Measurements from ENCODE around the gene ATAT1.

ATAT1 gene

DNA sequence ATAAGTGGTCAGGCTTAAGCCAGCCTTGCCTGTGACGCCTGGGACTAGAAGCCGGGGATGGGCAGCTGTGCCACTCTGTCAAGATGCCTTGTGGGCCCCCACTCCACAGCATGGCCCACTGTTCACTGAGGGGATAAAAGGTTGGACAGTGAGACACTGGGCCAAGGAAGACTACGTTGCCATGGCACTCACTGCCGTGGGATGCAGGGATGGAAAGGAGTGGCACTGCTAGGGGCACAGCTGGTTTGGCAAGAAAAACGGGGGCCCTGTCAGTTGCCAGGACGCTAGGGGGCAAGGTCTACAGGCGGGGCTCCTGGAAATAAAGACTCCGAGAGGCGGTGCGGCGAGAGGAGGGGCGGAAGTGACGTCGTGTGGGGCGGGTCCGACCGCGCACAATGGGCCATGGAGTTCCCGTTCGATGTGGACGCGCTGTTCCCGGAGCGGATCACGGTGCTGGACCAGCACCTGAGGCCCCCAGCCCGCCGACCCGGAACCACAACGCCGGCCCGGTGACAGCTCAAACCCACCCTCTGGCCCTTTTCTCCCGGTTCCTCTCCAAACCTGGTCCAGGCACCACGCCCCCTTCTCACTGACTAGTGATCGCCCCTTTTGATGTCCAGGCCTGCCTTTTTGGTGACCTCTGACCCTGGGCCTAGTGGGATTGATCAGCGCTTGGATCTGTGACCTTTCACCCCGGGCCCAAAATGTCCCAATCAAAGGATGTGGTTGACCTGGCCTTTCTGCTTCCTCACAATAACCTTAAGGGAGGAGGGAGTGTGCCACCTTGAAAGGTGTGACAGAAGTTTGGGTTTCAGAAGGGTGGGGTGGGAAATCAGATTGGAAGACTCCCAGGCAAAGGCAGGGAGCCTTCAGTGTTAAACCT, at the start of gene ATAT1:
Gene ATAT1 (plus strand): TSS at position 391 of the 883 bp plus-strand sequence.
- peak; percentile 46 for DNase-seq

DNA sequence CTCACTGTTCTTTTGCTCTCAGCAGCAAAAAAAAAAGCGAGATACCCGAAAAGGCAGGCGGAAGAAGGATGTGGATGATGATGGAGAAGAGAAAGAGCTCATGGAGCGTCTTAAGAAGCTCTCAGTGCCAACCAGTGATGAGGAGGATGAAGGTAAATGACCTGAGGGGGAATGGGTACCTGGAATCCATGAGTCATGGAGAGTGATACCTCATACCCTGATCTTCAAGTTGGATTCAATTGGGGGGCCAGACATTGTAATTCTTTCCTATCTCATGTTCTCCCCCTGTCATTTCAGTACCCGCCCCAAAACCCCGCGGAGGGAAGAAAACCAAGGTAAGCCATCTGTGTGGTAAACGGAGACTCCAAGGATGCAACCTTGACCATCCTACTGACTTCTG, 48.6 kb upstream of the ATAT1 start:
- DNase-seq: no peak

DNA sequence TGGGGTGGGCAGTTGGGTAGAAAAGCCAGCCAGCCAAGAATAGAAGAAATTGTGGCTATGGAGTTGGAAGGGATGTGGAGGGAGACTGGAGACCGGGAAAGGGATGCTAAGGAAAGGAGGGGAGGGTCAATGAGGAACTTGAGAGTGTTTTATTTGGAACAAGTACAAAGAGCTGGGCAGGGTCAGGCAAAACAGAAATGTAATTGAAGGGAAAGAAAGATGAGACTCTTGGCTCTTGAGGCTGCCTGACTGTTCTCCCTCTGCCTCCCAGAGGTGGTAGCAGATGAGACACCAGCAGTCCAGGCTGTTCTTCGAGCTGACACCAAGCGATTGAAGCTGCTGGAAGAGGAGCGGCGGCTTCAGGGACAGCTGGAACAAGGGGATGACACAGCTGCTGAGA, 42.8 kb upstream of the ATAT1 start:
- no peak for DNase-seq

DNA sequence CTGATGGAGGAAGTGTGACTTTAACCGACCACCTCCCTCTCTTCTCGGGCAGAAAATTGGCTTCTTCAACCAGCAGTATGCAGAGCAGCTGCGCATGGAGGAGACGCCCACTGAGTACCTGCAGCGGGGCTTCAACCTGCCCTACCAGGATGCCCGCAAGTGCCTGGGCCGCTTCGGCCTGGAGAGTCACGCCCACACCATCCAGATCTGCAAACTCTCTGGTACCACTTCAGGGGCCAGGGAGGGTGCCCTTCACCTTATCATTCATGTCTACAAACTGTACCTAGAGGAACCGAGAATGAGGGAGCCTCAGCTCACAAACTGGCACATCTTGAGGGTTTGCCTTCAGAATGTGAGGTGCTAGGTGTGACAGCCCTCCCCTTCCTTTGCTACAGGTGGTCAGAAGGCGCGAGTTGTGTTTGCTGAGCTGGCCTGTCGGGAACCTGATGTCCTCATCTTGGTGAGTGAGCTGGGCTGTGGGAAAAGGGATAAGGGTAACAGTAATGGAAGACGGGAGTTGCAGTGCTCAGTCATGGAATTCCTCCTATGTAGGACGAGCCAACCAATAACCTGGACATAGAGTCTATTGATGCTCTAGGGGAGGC, 36.8 kb upstream of the ATAT1 start:
- DNase-seq: no peak

DNA sequence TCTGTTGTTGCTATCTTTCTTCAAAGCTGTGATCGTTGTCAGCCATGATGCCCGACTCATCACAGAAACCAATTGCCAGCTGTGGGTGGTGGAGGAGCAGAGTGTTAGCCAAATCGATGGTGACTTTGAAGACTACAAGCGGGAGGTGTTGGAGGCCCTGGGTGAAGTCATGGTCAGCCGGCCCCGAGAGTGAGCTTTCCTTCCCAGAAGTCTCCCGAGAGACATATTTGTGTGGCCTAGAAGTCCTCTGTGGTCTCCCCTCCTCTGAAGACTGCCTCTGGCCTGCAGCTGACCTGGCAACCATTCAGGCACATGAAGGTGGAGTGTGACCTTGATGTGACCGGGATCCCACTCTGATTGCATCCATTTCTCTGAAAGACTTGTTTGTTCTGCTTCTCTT, 36.2 kb upstream of the ATAT1 start:
- no peak for DNase-seq

DNA sequence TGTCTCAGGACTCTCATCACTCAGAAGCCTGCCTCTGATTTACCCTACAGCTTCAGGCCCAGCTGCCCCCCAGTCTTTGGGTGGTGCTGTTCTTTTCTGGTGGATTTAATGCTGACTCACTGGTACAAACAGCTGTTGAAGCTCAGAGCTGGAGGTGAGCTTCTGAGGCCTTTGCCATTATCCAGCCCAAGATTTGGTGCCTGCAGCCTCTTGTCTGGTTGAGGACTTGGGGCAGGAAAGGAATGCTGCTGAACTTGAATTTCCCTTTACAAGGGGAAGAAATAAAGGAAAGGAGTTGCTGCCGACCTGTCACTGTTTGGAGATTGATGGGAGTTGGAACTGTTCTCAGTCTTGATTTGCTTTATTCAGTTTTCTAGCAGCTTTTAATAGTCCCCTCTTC, 35.7 kb upstream of the ATAT1 start:
- no peak for DNase-seq

DNA sequence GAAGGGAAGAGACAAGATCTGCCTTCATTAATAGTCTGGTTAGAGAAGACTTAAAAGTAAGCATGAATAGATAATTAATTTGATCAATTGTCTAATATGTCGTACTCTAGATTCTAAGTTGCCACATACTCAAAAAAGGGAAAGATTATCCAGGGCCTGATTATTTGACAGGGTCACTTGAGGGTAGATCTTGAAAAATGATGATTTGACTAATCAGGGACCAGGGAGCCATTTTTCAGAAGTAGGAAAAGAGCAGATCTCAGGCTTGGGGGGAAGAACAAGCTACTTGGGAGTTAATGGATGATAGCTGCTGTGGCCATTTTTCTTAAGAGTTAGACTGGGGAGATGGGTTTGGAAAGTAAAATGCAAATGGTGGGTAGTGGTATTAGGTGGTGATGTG, 34.4 kb upstream of the ATAT1 start:
- DNase-seq: no peak

DNA sequence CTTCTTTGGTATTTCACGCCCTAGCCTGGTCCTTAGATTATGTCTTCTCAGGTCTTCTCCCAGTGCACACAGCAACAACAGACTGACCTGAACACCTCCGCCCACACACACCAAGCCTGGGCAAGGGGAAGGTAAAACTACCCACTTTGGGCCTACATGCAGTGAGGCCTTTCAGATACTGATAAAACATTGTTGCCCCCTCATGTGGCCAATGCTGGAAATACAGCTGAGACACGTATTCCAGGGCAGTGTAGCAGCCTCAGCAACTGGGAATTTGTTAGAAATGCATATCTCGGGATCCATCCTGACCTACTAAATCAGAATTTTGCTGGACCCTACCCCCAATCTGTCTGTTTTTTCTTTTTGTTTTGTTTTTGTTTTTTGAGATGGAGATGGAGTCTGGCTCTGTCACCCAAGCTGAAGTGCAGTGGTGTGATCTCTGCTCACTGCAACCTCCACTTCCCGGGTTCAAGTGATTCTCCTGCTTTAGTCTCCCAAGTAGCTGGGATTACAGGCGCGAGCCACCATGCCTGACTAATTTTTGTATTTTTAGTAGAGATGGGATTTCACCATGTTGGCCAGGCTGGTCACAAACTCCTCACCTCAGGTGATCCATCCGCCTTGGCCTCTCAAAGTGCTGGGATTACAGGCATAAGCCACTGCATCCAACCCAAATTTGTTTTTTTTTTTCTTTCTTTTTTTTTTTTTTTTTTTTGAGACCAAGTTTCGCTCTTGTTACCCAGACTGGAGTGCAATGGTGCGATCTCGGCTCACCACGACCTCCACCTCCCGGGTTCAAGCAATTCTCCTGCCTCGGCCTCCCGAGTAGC, 29.1 kb upstream of the ATAT1 start:
- DNase-seq: peak; percentile 42

DNA sequence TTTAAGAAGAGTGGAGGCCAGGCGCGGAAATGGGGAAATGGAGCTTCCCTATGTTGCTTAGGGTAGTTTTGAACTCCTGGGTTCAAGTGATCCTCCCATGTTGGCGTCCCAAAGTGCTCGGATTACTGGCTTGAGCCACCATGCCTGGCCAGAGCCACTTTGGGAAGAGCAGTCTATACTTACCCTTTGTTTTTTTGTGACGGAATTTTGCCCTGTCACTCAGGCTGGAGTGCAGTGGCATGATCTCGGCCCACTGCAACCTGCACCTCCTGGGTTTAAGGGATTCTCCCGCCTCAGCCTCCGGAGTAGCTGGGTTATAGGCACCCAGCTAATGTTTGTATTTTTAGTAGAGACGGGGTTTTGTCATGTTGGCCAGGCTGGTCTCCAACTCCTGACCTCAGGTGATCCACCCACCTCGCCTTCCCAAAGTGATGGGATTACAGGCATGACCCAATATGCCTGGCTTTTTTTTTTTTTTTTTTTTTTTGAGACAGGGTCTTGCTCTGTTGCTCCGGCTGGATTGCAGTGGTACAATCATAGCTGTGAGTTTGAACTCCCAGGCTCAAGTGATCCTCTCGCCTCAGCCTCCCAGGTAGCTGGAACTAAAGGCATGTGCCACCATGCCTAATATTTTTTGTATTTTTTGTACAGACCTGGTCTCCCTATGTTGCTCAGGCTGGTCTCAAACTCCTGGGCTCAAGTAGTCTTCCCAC, 27.6 kb upstream of the ATAT1 start:
- no peak for DNase-seq

DNA sequence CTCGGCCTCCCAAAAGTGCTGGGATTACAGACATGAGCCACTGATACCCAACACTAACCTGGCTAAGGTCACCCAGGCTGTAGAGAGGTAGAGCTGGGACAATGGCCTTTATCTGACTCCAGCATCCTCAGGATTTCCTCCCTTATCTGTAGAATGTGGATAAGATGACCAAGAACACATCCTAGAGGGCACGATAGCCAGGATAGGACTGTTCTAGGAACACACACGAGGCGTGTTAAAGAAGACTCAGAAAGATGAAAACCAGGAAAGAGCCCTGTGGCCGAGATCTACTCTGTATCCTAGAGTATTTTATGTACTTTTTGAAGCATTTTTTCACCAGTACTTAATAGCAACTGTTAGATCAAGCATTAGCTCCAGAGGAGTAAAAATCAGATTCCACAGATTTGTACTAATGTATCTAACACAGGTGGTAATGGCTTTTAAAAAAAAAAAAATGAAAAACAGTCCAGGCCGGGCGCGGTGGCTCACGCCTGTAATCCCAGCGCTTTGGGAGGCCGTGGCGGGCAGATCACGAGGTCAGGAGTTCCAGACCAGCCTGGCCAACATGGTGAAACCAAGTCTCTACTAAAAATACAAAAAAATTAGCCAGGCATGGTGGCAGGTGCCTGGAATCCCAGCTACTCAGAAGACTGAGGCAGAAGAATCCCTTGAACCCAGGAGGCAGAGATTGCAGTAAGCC, 26.9 kb upstream of the ATAT1 start:
- no peak for DNase-seq

DNA sequence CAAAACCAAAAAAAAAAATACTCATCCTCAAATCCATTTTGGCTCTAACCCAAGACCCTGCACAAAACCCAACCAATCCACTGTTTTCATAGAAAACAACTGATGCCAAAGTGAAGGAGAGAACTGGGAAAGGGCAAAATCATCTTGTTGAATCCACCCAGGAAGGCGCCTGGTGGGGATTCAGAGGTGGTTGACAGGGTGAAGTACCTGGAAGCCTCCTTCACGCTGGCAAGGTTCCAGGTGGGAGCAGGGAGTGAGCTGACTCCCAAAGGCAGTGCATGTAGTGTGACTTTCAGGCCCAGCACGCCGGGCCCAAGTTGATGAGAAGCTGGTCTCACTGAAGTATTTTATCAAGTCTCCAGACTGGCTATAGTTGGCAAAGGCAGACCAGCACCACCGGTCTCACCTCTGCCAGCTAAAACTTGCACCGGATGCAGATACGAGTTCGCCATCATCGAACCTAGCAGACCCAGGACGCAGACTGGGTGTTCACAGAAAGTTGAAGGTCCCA, 26.2 kb upstream of the ATAT1 start:
- no peak for DNase-seq

DNA sequence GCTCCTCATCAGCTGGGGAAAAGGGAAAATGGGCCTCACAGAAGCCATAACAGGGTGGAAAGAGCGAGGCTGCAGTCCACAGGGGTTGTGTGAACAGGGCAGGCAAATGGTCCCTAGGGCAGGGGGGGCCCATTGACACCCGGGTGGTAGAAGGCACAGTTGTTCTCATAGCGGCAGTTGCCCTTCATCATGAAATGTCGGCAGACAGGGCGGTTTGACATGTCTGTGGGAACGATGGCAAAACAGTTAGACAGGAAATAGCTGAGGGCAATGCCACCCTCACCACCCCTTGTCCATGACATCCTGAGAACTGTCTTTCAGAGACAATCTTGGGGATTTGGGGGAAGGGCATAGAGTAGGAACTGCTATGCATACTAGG, 25.2 kb upstream of the ATAT1 start:
- no peak for DNase-seq

DNA sequence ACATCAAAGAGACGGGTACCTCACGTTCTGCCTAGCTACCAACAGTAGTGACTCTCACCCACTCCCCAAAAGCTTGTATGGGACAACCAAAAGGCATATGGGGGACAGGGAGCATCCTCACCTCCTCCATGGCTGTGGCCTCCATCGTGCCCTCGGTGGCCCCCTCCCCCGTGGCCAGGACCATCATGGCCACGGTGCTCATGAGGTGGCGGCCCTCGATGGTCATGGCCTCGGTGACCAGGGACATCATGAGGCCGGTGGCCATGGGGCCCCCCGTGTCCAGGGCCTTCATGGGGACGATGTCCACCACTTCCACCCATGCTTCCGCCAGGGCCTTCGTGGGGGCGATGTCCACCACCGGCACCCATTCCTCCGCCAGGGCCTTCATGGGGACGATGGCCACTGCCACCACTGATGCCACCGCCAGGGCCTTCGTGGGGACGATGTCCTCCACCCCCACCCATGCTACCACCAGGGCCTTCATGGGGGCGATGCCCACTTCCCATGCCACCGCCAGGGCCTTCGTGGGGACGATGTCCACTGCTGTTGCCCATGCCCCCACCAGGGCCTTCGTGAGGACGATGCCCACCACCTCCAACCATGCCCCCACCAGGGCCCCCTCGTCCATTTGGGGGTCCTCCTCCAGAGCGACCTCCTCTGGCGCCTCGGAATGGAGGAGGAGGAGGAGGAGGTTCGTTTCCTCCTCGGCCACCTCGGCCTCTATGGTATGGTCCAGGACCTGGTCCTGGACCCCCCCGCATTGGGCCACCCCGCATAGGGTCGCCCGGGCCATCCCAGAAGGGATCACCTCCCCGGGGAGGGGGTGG, 24.6 kb upstream of the ATAT1 start:
- DNase-seq: no peak

DNA sequence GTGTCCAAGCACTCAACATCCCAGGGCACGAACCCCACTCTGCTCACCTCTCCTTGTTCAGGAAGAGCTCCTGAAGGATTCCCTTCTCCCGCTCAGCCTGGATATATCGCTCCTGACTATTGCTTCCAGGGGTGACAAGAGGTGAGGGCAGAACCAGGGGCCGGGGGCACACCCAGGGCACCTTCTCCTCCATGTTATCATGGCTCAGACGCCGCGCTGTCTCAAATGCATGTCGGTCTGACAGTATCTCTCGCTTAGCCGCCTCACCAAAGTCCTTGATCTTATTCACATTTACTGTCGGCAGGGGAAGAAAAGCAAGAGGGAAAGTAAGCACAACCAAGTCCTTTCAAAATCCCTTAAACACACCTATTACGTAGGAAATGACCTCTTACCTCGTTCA, 22.7 kb upstream of the ATAT1 start:
- DNase-seq: no peak

DNA sequence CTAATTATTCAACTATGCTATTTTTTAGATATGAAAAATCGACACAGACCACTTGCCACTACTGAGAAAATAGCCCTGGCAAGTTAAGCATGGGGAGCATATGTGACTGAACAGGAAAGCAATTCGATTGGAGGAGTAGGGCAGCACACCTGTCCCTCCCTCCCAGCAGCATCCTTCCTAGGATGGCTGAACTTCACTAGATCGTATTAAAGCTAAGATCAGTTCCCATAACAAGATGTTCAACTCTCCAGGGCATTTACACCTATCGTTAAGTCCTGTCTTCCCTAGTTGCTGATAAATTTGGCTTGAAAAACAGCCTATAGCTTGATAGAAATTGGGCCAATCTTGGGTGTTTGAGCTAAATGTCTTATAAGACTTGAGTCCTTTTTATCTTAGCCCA, 16.6 kb upstream of the ATAT1 start:
- DNase-seq: no peak

DNA sequence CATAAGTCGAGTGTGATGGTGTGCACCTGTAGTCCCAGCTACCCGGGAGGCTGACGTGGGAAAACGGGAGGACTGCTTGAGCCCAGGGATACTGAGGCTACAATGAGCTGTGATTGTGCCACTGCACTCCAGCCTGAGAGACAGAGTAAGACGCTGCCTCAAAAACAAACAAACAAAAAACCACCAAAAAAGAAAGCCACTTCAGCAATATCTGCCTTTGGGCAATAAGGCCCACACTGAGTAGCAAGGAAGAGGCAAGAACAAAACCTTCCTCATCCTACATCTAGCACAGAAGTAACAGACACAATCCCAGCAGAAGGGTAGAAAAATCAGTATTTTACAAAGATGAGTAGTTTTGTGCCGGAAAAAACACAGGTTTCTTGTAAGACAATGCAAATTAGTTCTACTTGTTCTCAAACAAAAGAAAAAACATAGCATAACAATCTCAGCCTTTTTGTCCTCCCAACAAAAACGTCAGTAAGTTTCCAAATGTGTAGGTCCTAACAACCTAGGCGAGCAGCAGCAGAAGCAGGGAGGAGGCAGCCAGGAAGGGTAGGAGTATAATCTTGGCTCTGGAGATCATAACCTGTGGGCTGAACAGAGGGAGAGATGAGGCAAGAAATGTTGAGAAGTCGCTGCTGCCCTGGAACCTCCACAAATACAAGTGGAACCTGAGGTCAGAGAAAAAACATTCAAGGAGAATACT, 15.4 kb upstream of the ATAT1 start:
- DNase-seq: no peak

DNA sequence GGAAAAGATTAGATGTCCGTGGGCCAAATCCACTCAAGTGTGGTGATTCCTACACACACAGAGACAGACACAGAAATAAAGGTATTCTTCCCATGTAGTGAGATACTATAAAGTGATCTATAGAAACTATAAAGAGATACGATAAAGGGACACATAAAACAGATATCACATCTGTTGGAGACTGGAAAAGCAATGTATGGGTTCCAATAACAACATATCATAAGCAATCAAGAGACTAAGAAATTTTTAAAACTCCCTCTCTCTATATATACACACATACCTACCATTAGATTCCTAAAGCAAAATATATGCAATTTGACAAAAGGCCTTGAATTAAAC, 14.8 kb upstream of the ATAT1 start:
- DNase-seq: no peak

DNA sequence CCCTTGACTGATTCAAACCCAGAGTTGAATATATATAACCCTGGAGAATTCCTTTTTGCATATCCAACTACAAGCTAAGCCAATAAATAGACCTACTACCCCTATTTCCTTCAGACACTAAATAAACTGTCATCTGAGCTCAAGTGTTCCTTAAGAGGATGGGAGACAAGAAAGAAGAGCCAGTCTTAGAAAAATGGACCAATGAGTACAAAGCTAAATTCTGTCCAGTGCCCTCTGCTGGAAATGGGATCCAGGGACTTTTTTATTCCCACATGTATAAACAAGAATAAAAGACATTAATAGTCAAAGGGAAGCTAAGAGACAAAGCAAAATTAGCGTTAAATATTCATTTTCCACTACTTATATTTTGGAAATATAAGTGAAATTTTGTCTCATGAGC, 14.5 kb upstream of the ATAT1 start:
- no peak for DNase-seq

DNA sequence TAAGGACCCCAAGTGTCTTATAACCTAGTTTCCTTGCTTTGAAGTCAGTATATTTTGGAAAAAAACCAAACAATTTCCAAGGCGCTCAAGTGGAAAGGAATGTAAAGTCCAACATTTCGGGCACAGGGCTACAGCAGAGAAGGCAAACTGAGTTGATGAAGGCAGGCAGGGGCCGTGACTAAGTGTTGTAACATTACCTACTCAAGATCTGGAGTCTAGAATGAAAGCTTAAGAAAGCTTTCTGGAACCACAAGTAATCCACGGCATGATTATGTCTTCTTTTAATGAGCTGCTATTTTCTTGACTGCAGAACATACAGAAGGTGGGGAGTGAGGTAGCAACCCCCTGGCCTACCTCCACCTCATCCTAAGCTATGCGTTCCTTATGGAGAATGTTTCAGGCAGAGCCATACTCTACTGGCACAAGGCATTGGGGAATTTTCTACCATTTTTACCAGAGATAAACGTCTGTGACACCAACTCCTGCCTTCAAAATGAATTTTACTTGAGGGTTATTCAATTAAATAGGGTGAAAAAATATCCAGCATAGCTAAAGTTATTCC, 13.9 kb upstream of the ATAT1 start:
- DNase-seq: no peak

DNA sequence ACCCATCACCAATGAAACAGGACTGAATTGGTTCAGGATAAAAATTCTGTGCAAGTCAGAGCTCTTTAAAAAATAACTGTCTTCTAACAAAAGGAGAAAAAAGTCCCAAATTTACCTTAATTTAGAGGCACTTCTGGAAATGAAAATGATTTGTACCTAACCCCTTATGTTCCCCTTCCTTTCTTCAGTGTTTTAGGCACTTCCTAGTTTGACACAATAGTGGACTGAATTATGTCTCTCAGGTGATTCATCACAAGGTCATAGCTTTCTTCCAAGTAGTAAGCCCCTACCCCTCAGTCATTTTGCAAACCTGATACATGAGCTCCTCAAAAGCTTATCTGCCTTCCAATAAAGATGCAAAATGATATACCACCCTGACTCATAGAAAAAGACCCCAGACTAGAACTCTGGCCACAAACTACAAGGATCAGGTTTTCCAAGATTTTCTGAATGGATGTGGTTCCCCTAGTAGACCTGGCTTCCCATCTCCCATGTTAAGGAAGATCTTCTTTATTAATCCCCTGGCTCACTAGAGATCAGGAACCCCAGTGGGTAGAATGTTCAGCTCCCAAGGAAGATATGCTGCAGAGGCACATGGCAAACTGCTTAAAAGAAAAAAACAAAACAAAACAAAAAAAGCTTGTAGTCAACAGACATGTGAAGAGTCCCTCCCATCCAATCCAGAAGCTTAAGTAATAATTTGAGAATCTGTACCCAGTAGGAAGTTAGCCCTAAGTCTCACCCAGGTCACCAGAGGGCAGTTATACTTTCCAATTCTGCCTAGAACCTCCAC, 13.2 kb upstream of the ATAT1 start:
- no peak for DNase-seq
